Measurements from ENCODE around the gene IWS1. TPM values are rescaled to one million over a fixed set of nuclear protein-coding genes. Genes with fewer than 3 reads are reported as not detected.

IWS1 gene
- total RNA-seq, 1 experiment from 2014 or later: 48.9 TPM

- TF ChIP-seq CTCF (IDR thresholded peaks at IDR 0.05; ENCODE audit: unreplicated experiment): no peak
- H3K27me3 Mint-ChIP-seq (ENCODE audit: unreplicated experiment): no peaks in the 10 kb centered on the region
- CTCF ChIA-PET: no interaction called here
- peaks cover 17% of the 10 kb centered on the region for H3K36me3 Mint-ChIP-seq (ENCODE audit: insufficient read depth, unreplicated experiment)
- intact Hi-C loops (cut with micrococcal nuclease; ENCODE audit: unreplicated experiment): no loop called here
- no peak overlapping the region for H3K27ac Mint-ChIP-seq (ENCODE audit: unreplicated experiment)
- H3K9me3 Mint-ChIP-seq (ENCODE audit: low read depth, unreplicated experiment): no peaks in the 10 kb centered on the region
- H3K4me1 Mint-ChIP-seq (ENCODE audit: low read depth, unreplicated experiment): peaks cover 37% of the 10 kb centered on the region
- no peak overlapping the region for H3K4me3 Mint-ChIP-seq (ENCODE audit: low read depth, unreplicated experiment)
- DNase-seq: no peak
- BruUV-seq (replicated peaks): no TSS peak
Measured at GRCh38 chr2:127515383-127515915, 10.8 kb downstream of the IWS1 start.

GRCh38 chr2:127514485-127514884, 11.8 kb downstream of the IWS1 start:
- Mint-ChIP-seq H3K27ac (ENCODE audit: unreplicated experiment) (no peak overlapping the region), H3K4me1 (ENCODE audit: low read depth, unreplicated experiment) (peaks cover 39% of the 10 kb centered on the region), H3K27me3 (ENCODE audit: unreplicated experiment) (no peaks in the 10 kb centered on the region), H3K36me3 (ENCODE audit: insufficient read depth, unreplicated experiment) (peaks cover 18% of the 10 kb centered on the region), H3K4me3 (ENCODE audit: low read depth, unreplicated experiment) (no peak overlapping the region), H3K9me3 (ENCODE audit: low read depth, unreplicated experiment) (no peaks in the 10 kb centered on the region)
- DNase-seq: no peak
- BruUV-seq (replicated peaks): no TSS peak
- intact Hi-C loops (cut with micrococcal nuclease; ENCODE audit: unreplicated experiment): no loop called here
- CTCF ChIA-PET: no interaction called here
- TF ChIP-seq CTCF (IDR thresholded peaks at IDR 0.05; ENCODE audit: unreplicated experiment): no peak

- Mint-ChIP-seq H3K36me3 (ENCODE audit: insufficient read depth, unreplicated experiment) (peaks cover 18% of the 10 kb centered on the region), H3K9me3 (ENCODE audit: low read depth, unreplicated experiment) (no peaks in the 10 kb centered on the region), H3K27ac (ENCODE audit: unreplicated experiment) (no peak overlapping the region), H3K27me3 (ENCODE audit: unreplicated experiment) (no peaks in the 10 kb centered on the region), H3K4me1 (ENCODE audit: low read depth, unreplicated experiment) (peaks cover 40% of the 10 kb centered on the region), H3K4me3 (ENCODE audit: low read depth, unreplicated experiment) (no peak overlapping the region)
- CTCF ChIA-PET: no interaction called here
- BruUV-seq (replicated peaks): no TSS peak
- no peak for TF ChIP-seq CTCF (IDR thresholded peaks at IDR 0.05; ENCODE audit: unreplicated experiment)
- intact Hi-C loops (cut with micrococcal nuclease; ENCODE audit: unreplicated experiment): no loop called here
- DNase-seq: no peak
Measured at GRCh38 chr2:127514076-127514475, 12.2 kb downstream of the IWS1 start.

GRCh38 chr2:127512362-127512761, 13.9 kb downstream of the IWS1 start:
- intact Hi-C loops (cut with micrococcal nuclease; ENCODE audit: unreplicated experiment): no loop called here
- Mint-ChIP-seq H3K4me1 (ENCODE audit: low read depth, unreplicated experiment) (peaks cover 54% of the 10 kb centered on the region), H3K9me3 (ENCODE audit: low read depth, unreplicated experiment) (no peaks in the 10 kb centered on the region), H3K27ac (ENCODE audit: unreplicated experiment) (no peak overlapping the region), H3K4me3 (ENCODE audit: low read depth, unreplicated experiment) (no peak overlapping the region), H3K36me3 (ENCODE audit: insufficient read depth, unreplicated experiment) (peaks cover 18% of the 10 kb centered on the region), H3K27me3 (ENCODE audit: unreplicated experiment) (no peaks in the 10 kb centered on the region)
- no TSS peak for BruUV-seq (replicated peaks)
- CTCF ChIA-PET: no interaction called here
- TF ChIP-seq CTCF (IDR thresholded peaks at IDR 0.05; ENCODE audit: unreplicated experiment): no peak
- no peak for DNase-seq

Measured in Calu3 (cell line).